HG03378 (cell line): Measurements from ENCODE around the gene MTREX.

ENCODE experiments used
- ATAC-seq: cut with Tn5 transposase; IDR thresholded peaks from one replicate; pipeline ENCODE4 v1.9.1; 2021; ENCODE audit warnings: mild to moderate bottlenecking, moderate library complexity; ENCODE audit not compliant: unreplicated experiment

The MTREX gene

GRCh38 chr5:55324815-55325418 lies 17.1 kb downstream of the MTREX start:
- ATAC-seq: peak; percentile 72

- no peak for ATAC-seq
Measured at GRCh38 chr5:55325621-55326020, 17.8 kb downstream of the MTREX start.

GRCh38 chr5:55327281-55327680 lies 19.5 kb downstream of the MTREX start:
- ATAC-seq: no peak

- ATAC-seq: no peak
Measured at GRCh38 chr5:55331321-55331720, 23.5 kb downstream of the MTREX start.

- no peak for ATAC-seq
Measured at GRCh38 chr5:55333017-55333416, 25.2 kb downstream of the MTREX start.

GRCh38 chr5:55333811-55334210 lies 26.0 kb downstream of the MTREX start:
- ATAC-seq: no peak

GRCh38 chr5:55338092-55338613 lies 30.4 kb downstream of the MTREX start:
- ATAC-seq: no peak

- ATAC-seq: peak; percentile 59
Measured at GRCh38 chr5:55338810-55339243, 31.0 kb downstream of the MTREX start.

- no peak for ATAC-seq
Measured at GRCh38 chr5:55343107-55343506, 35.3 kb downstream of the MTREX start.

- ATAC-seq: no peak
Measured at GRCh38 chr5:55343609-55344008, 35.8 kb downstream of the MTREX start.

- ATAC-seq: no peak
Measured at GRCh38 chr5:55344392-55344992, 36.7 kb downstream of the MTREX start.

- ATAC-seq: no peak
Measured at GRCh38 chr5:55345327-55345726, 37.5 kb downstream of the MTREX start.

GRCh38 chr5:55347786-55348185 lies 40.0 kb downstream of the MTREX start:
- no peak for ATAC-seq

- ATAC-seq: no peak
Measured at GRCh38 chr5:55350754-55351153, 43.0 kb downstream of the MTREX start.

- ATAC-seq: no peak
Measured at GRCh38 chr5:55356896-55357295, 49.1 kb downstream of the MTREX start.

GRCh38 chr5:55360190-55360589 lies 52.4 kb downstream of the MTREX start:
- ATAC-seq: no peak

- ATAC-seq: no peak
Measured at GRCh38 chr5:55363856-55364255, 56.1 kb downstream of the MTREX start.

- peak; percentile 99 for ATAC-seq
Measured at GRCh38 chr5:55364537-55365055, 56.8 kb downstream of the MTREX start.

- ATAC-seq: no peak
Measured at GRCh38 chr5:55370291-55370925, 62.6 kb downstream of the MTREX start.

GRCh38 chr5:55371145-55371544 lies 63.4 kb downstream of the MTREX start:
- ATAC-seq: no peak

- no peak for ATAC-seq
Measured at GRCh38 chr5:55372130-55372925, 64.5 kb downstream of the MTREX start.
